Adrenal gland (tissue), 5 donors: ENCODE data around the gene C1QC.

Experiments
- POLR2A ChIP-seq, 2 donors: fragments of 450-650 bp; IDR thresholded peaks; one replicate each; pipeline ENCODE4 v1.6.1; 2017; ENCODE audit warnings: antibody characterized with exemption in 2 of 2, mild to moderate bottlenecking in 2 of 2, moderate library complexity in 1 of 2
- TF ChIP-seq, protein P1 (sequence below), 6 experiments: fragments of 450-650 bp in 4 of 6; fragments of 200-600 bp in 2 of 6; sonication (generic) in 1 of 6; IDR thresholded peaks; 1 replicate in 5 of 6; 2 replicates in 1 of 6; pipeline versions ENCODE4 v1.5.1 to v1.8.0; 2016 to 2021; ENCODE audit warnings: antibody characterized with exemption in 6 of 6, mild to moderate bottlenecking in 2 of 6, moderate library complexity in 1 of 6
- donor health status: DM: no; HTN: no; CAD: no.

GRCh38 chr1:22601610-22602009 lies 41.8 kb upstream of the C1QC start:
- TF ChIP-seq, protein P1, sequence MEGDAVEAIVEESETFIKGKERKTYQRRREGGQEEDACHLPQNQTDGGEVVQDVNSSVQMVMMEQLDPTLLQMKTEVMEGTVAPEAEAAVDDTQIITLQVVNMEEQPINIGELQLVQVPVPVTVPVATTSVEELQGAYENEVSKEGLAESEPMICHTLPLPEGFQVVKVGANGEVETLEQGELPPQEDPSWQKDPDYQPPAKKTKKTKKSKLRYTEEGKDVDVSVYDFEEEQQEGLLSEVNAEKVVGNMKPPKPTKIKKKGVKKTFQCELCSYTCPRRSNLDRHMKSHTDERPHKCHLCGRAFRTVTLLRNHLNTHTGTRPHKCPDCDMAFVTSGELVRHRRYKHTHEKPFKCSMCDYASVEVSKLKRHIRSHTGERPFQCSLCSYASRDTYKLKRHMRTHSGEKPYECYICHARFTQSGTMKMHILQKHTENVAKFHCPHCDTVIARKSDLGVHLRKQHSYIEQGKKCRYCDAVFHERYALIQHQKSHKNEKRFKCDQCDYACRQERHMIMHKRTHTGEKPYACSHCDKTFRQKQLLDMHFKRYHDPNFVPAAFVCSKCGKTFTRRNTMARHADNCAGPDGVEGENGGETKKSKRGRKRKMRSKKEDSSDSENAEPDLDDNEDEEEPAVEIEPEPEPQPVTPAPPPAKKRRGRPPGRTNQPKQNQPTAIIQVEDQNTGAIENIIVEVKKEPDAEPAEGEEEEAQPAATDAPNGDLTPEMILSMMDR (IDR thresholded peaks at IDR 0.05): no peak
- TF ChIP-seq POLR2A (IDR thresholded peaks at IDR 0.05): no peak
